ENCODE data around the gene HOXA6. TPM values are rescaled to one million over a fixed set of nuclear protein-coding genes. Genes with fewer than 3 reads are reported as not detected.

Gene HOXA6
- total RNA-seq, 1 donor from 2014 or later, result not detected

DNA sequence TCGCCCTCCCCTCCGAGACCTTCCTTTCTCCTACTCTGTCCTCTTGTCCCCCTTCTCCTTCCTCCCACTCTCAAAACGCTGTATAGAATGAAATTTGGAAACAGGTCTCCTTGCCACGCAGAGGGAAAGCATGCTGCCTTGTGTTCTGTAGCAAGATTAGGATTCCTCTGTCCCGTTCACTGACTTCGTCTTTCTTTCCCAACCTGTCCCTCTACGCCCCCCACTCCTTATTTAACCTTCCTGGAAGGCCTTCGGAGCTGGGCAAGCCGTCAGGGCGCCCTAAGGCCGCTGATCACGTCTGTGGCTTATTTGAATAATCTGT lies 16.4 kb upstream of the HOXA6 start:
- H3K27ac Mint-ChIP-seq (ENCODE audit: unreplicated experiment), result no peak overlapping the region
- H3K9me3 Mint-ChIP-seq (ENCODE audit: unreplicated experiment), result peaks cover 16% of the 10 kb centered on the region
- H3K27me3 Mint-ChIP-seq (ENCODE audit: unreplicated experiment), result peaks cover 46% of the 10 kb centered on the region
- peaks cover 6% of the 10 kb centered on the region for H3K36me3 Mint-ChIP-seq (ENCODE audit: unreplicated experiment)
- DNase-seq, result no peak
- peaks cover 2% of the 10 kb centered on the region for H3K4me1 Mint-ChIP-seq (ENCODE audit: low read depth, unreplicated experiment)
- H3K4me3 Mint-ChIP-seq (ENCODE audit: unreplicated experiment), result no peak overlapping the region
- no peak for TF ChIP-seq CTCF (IDR thresholded peaks at IDR 0.05; ENCODE audit: partially characterized antibody, unreplicated experiment)

DNA sequence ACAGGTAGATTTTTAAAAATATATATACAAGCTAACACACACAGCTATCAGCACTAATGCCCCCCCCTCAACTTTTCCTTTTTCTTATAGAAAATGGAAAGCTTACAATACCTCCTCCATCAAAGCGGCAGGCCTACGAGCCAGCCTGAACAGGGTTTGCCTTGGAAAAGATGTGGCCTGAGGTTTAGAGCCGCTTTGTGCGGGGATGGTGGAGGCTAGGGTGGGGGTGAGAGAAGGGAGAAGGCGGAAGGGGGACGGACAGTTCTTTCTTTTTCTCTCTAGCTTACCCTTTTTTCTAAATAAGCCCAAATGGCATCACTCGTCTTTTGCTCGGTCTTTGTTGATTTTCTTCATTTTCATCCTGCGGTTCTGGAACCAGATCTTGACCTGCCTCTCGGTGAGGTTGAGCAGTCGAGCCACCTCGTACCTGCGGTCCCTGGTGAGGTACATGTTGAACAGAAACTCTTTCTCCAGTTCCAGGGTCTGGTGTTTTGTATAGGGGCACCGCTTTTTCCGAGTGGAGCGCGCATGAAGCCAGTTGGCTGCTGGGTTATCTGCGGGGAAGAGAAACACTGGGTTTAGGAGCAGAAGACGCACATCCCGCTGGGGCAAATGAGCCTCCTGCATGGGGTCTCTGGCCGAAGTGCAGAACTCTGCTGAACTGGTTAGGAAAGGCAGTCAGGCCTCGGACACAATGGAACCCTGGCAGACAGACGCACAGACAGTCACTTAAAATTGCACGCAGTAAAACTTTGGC lies 15.9 kb upstream of the HOXA6 start:
- TF ChIP-seq CTCF (IDR thresholded peaks at IDR 0.05; ENCODE audit: partially characterized antibody, unreplicated experiment), result no peak
- Mint-ChIP-seq H3K36me3 (ENCODE audit: unreplicated experiment) (peaks cover 6% of the 10 kb centered on the region), H3K9me3 (ENCODE audit: unreplicated experiment) (peaks cover 21% of the 10 kb centered on the region), H3K27ac (ENCODE audit: unreplicated experiment) (no peak overlapping the region), H3K4me1 (ENCODE audit: low read depth, unreplicated experiment) (peaks cover 2% of the 10 kb centered on the region), H3K4me3 (ENCODE audit: unreplicated experiment) (no peak overlapping the region), H3K27me3 (ENCODE audit: unreplicated experiment) (peaks cover 41% of the 10 kb centered on the region)
- peak; percentile 17 for DNase-seq

DNA sequence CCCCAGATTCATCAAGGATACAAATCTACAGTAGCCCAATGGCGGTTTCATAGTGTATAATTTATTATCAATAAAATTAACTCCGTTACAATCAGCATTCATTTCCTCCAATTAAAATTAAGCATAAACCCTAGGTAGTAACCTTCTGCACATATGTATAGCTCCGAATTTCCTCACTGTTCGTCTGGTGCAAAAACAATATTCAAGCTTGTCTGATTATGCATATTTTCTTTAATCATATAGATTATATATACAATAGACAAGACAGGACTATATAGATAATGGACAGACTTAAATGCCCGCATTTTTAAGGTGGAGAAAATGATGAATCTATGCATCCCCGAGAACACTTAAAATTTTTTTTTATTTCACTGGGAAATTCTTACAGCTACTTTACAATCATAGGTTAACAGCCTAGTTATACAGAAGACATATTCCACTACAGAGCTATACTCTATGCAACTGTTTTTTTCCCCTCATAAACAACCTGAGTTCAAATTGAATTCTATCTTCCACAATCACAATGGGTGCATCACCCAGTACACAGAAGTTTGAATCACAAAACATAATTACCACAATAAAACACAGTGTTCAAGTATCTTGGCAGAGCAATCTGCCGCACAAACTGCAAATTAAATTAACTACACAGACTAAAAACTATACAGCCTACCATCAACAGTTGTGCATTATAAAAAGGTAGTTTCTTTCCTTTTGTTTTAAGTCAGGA lies 15.2 kb upstream of the HOXA6 start:
- peaks cover 2% of the 10 kb centered on the region for H3K4me1 Mint-ChIP-seq (ENCODE audit: low read depth, unreplicated experiment)
- peaks cover 10% of the 10 kb centered on the region for H3K36me3 Mint-ChIP-seq (ENCODE audit: unreplicated experiment)
- H3K27ac Mint-ChIP-seq (ENCODE audit: unreplicated experiment), result no peak overlapping the region
- no peak overlapping the region for H3K4me3 Mint-ChIP-seq (ENCODE audit: unreplicated experiment)
- no peak for DNase-seq
- peaks cover 21% of the 10 kb centered on the region for H3K9me3 Mint-ChIP-seq (ENCODE audit: unreplicated experiment)
- TF ChIP-seq CTCF (IDR thresholded peaks at IDR 0.05; ENCODE audit: partially characterized antibody, unreplicated experiment), result no peak
- H3K27me3 Mint-ChIP-seq (ENCODE audit: unreplicated experiment), result peaks cover 41% of the 10 kb centered on the region

- peaks cover 2% of the 10 kb centered on the region for H3K4me1 Mint-ChIP-seq (ENCODE audit: low read depth, unreplicated experiment)
- no peak overlapping the region for H3K27ac Mint-ChIP-seq (ENCODE audit: unreplicated experiment)
- peaks cover 10% of the 10 kb centered on the region for H3K36me3 Mint-ChIP-seq (ENCODE audit: unreplicated experiment)
- no peak overlapping the region for H3K4me3 Mint-ChIP-seq (ENCODE audit: unreplicated experiment)
- peaks cover 44% of the 10 kb centered on the region for H3K27me3 Mint-ChIP-seq (ENCODE audit: unreplicated experiment)
- peak; percentile 29 for DNase-seq
- H3K9me3 Mint-ChIP-seq (ENCODE audit: unreplicated experiment), result peaks cover 18% of the 10 kb centered on the region
- no peak for TF ChIP-seq CTCF (IDR thresholded peaks at IDR 0.05; ENCODE audit: partially characterized antibody, unreplicated experiment)
Observed at GRCh38 chr7:27161721-27162560, 14.4 kb upstream of the HOXA6 start.
